ENCODE measurements around the gene COMMD6. TPM values are rescaled to one million over a fixed set of nuclear protein-coding genes. Genes with fewer than 3 reads are reported as not detected.

COMMD6 gene
- total and polyA plus RNA-seq, 2 of the 13 experiments (the other 11 are each of a cell fraction or from before 2014, with no cell fraction given) = 97.0 to 164 TPM

- TF ChIP-seq ZNF776 (CRISPR knock-in tag; IDR thresholded peaks at IDR 0.05) (peak; percentile 79; the same call in 1 of the 2 replicates), ZBTB25 (CRISPR knock-in tag; IDR thresholded peaks at IDR 0.05) (peak; percentile 72; the same call in 1 of the 2 replicates), GTF2F1 (IDR thresholded peaks at IDR 0.05; ENCODE audit: low read length) (no peak), ZMYM2 (CRISPR knock-in tag; IDR thresholded peaks at IDR 0.05) (0 out of 2 replicates have a peak, but pooled peaks have one; percentile 31), ARID3A (IDR thresholded peaks at IDR 0.05; ENCODE audit: low read depth, low read length) (peak; percentile 47; the same call in 1 of the 2 replicates), SMAD1 (CRISPR knock-in tag; IDR thresholded peaks at IDR 0.05; ENCODE audit: borderline replicate concordance, low read depth) (no peak), TP53 (CRISPR knock-in tag; conservative IDR thresholded peaks at IDR 0.05) (no peak), ZBTB1 (CRISPR knock-in tag; IDR thresholded peaks at IDR 0.05; ENCODE audit: borderline replicate concordance) (no peak), ZNF407 (CRISPR knock-in tag; IDR thresholded peaks at IDR 0.05; ENCODE audit: not compliant biosample characterization) (no peak), HIVEP1 (CRISPR knock-in tag; IDR thresholded peaks at IDR 0.05) (no peak), TERF1 (CRISPR knock-in tag; IDR thresholded peaks at IDR 0.05) (no peak), ZNF275 (CRISPR knock-in tag; IDR thresholded peaks at IDR 0.05; ENCODE audit: borderline replicate concordance) (0 out of 2 replicates have a peak, but pooled peaks have one; percentile 35), ZNF101 (CRISPR knock-in tag; IDR thresholded peaks at IDR 0.05; ENCODE audit: borderline replicate concordance, low read depth) (no peak)
These were observed 11.9 kb upstream of the COMMD6 start, which contains the start of gene UCHL3 (continued) for GRCh38 chr13:75549262-75550158.

All from HepG2 (cell line).